Loucy (cell line): Measurements from ENCODE around the gene ARHGAP26.

ENCODE experiments used
- H2AFZ ChIP-seq: fragments of 200-600 bp; sonication (generic); 2 replicates; pipeline ENCODE4 v1.6.0; 2016; ENCODE audit warnings: antibody characterized with exemption, mild to moderate bottlenecking, low read length, moderate library complexity
- H3F3A ChIP-seq: fragments of 200-600 bp; 2 replicates; pipeline ENCODE4 v1.6.0; 2016; ENCODE audit warnings: antibody characterized with exemption, low read depth, mild to moderate bottlenecking
- H3K27me3 ChIP-seq: fragments of 200-600 bp; sonication (generic); 2 replicates; pipeline ENCODE4 v1.6.1; 2014; ENCODE audit warnings: low read length, mild to moderate bottlenecking; ENCODE audit not compliant: insufficient read depth, poor library complexity, severe bottlenecking
- H3K36me3 ChIP-seq: fragments of 200-600 bp; sonication (generic); 2 replicates; pipeline ENCODE4 v1.6.1; 2016; ENCODE audit warnings: low read length; ENCODE audit not compliant: insufficient read depth
- H3K4me1 ChIP-seq: fragments of 200-600 bp; sonication (generic); 2 replicates; pipeline ENCODE4 v1.5.1; 2014; ENCODE audit warnings: low read length, mild to moderate bottlenecking; ENCODE audit not compliant: insufficient read depth, poor library complexity, severe bottlenecking
- H3K4me2 ChIP-seq: fragments of 200-600 bp; sonication (generic); 2 replicates; pipeline ENCODE4 v1.6.0; 2014; ENCODE audit warnings: antibody characterized with exemption, low read length, low read depth, mild to moderate bottlenecking; ENCODE audit not compliant: poor library complexity, severe bottlenecking
- H3K4me3 ChIP-seq: fragments of 200-600 bp; sonication (generic); 2 replicates; pipeline ENCODE4 v1.5.1; 2014; ENCODE audit warnings: low read length, mild to moderate bottlenecking, mixed read lengths; ENCODE audit not compliant: poor library complexity, severe bottlenecking
- H3K79me2 ChIP-seq: fragments of 200-600 bp; sonication (generic); 2 replicates; pipeline ENCODE4 v1.6.1; 2014; ENCODE audit warnings: low read length; ENCODE audit not compliant: insufficient read depth
- H3K9ac ChIP-seq: fragments of 200-600 bp; sonication (generic); 2 replicates; pipeline ENCODE4 v1.6.0; 2014; ENCODE audit warnings: mild to moderate bottlenecking, low read depth, low read length, moderate library complexity; ENCODE audit not compliant: poor library complexity, severe bottlenecking
- H3K9me2 ChIP-seq: fragments of 200-600 bp; sonication (generic); replicated peaks from 2 replicates; pipeline ENCODE4 v1.6.1; 2016; ENCODE audit warnings: low read depth, low read length, mixed read lengths
- H3K9me3 ChIP-seq: fragments of 200-600 bp; sonication (generic); 2 replicates; pipeline ENCODE4 v1.6.1; 2014; ENCODE audit warnings: mild to moderate bottlenecking, antibody characterized with exemption, low read length, low read depth; ENCODE audit not compliant: insufficient read depth
- H4K20me1 ChIP-seq: fragments of 200-600 bp; sonication (generic); 2 replicates; pipeline ENCODE4 v1.6.0; 2014; ENCODE audit warnings: antibody characterized with exemption, low read length, mild to moderate bottlenecking; ENCODE audit not compliant: insufficient read depth, poor library complexity, severe bottlenecking
- CTCF ChIP-seq: fragments of 200-600 bp; sonication (generic); conservative IDR thresholded peaks from 2 replicates; pipeline ENCODE4 v1.5.1; 2014; ENCODE audit warnings: mild to moderate bottlenecking, antibody characterized with exemption, low read length
- EZH2phosphoT487 ChIP-seq: fragments of 200-600 bp; IDR thresholded peaks from 2 replicates; pipeline ENCODE4 v1.6.1; 2018; ENCODE audit warnings: antibody characterized with exemption, mild to moderate bottlenecking, moderate library complexity, borderline replicate concordance

Gene ARHGAP26

GRCh38 chr5:142835540-142835939 is 65.4 kb downstream of the ARHGAP26 start:
- Histone ChIP-seq H3K9ac (no peak overlapping the region), H3K27me3 (no peaks in the 10 kb centered on the region), H3K4me3 (no peak overlapping the region), H3F3A (no peaks in the 10 kb centered on the region), H3K9me2 (no peaks in the 10 kb centered on the region), H3K36me3 (no peaks in the 10 kb centered on the region), H3K79me2 (no peaks in the 10 kb centered on the region), H4K20me1 (no peaks in the 10 kb centered on the region), H3K4me1 (peaks cover 6% of the 10 kb centered on the region), H3K4me2 (no peak overlapping the region), H2AFZ (no peak overlapping the region), H3K9me3 (no peaks in the 10 kb centered on the region)
- no peak for TF ChIP-seq EZH2phosphoT487

- Histone ChIP-seq H3K4me2 (no peak overlapping the region), H2AFZ (no peak overlapping the region), H3K4me3 (no peak overlapping the region), H4K20me1 (no peaks in the 10 kb centered on the region), H3F3A (no peaks in the 10 kb centered on the region), H3K9me3 (no peaks in the 10 kb centered on the region), H3K4me1 (peaks cover 6% of the 10 kb centered on the region), H3K9ac (no peak overlapping the region), H3K27me3 (no peaks in the 10 kb centered on the region), H3K36me3 (no peaks in the 10 kb centered on the region), H3K79me2 (no peaks in the 10 kb centered on the region), H3K9me2 (no peaks in the 10 kb centered on the region)
- TF ChIP-seq CTCF (no peak), EZH2phosphoT487 (no peak)
These were observed 65.9 kb downstream of the ARHGAP26 start for GRCh38 chr5:142836048-142836447.

- H3K9ac ChIP-seq = no peak overlapping the region
- no peaks in the 10 kb centered on the region for H3K27me3 ChIP-seq
- H3K36me3 ChIP-seq = no peaks in the 10 kb centered on the region
- no peak overlapping the region for H3K4me3 ChIP-seq
- H3K79me2 ChIP-seq = no peaks in the 10 kb centered on the region
- H3K9me3 ChIP-seq = no peaks in the 10 kb centered on the region
- H3K4me1 ChIP-seq = peaks cover 6% of the 10 kb centered on the region
- H3K4me2 ChIP-seq = no peak overlapping the region
- no peak overlapping the region for H2AFZ ChIP-seq
- no peaks in the 10 kb centered on the region for H4K20me1 ChIP-seq
- H3F3A ChIP-seq = no peaks in the 10 kb centered on the region
- H3K9me2 ChIP-seq = no peaks in the 10 kb centered on the region
- no peak for TF ChIP-seq EZH2phosphoT487
- no peak for TF ChIP-seq CTCF
These were observed 67.0 kb downstream of the ARHGAP26 start for GRCh38 chr5:142837081-142837725.

- no peaks in the 10 kb centered on the region for H3K9me2 ChIP-seq
- peaks cover 6% of the 10 kb centered on the region for H3K4me1 ChIP-seq
- no peaks in the 10 kb centered on the region for H3K79me2 ChIP-seq
- H3K27me3 ChIP-seq = no peaks in the 10 kb centered on the region
- no peaks in the 10 kb centered on the region for H3F3A ChIP-seq
- no peak overlapping the region for H2AFZ ChIP-seq
- H4K20me1 ChIP-seq = no peaks in the 10 kb centered on the region
- no peak overlapping the region for H3K4me2 ChIP-seq
- H3K36me3 ChIP-seq = no peaks in the 10 kb centered on the region
- H3K9ac ChIP-seq = no peak overlapping the region
- H3K4me3 ChIP-seq = no peak overlapping the region
- no peaks in the 10 kb centered on the region for H3K9me3 ChIP-seq
- no peak for TF ChIP-seq EZH2phosphoT487
- no peak for TF ChIP-seq CTCF
These were observed 68.7 kb downstream of the ARHGAP26 start for GRCh38 chr5:142838845-142839244.
